HepG2 (cell line): Measurements from ENCODE around the gene ARHGEF4. TPM values are rescaled to one million over a fixed set of nuclear protein-coding genes. Genes with fewer than 3 reads are reported as not detected.

Experiments
- ATAC-seq: fragments of 200-7000 bp; cut with Tn5 transposase; 3 replicates; pipeline ENCODE4 v1.9.1; 2020; ENCODE audit warnings: mild to moderate bottlenecking, moderate library complexity
- BruUV-seq: library from RNA; stranded (reverse); fragments of 400-500 nt; replicated peaks from 2 replicates; lab custom pipeline; 2021; lab: Mats Ljungman, UMichigan
- CTCF ChIA-PET: fragments of 300-600 bp; formaldehyde crosslinking; extraction: SDS; loops from one replicate; lab custom pipeline; 2021; ENCODE audit warnings: low total read pairs, inconsistent platforms, low intra/inter-chr PET ratio; lab: Yijun Ruan, JAX
- POLR2A ChIA-PET: fragments of 350-600 bp; sonication (Branson Sonifier 250); formaldehyde crosslinking; loops from one replicate; lab custom pipeline; 2020; ENCODE audit warnings: antibody characterized with exemption, inconsistent platforms; lab: Yijun Ruan, JAX
- DNase-seq: peaks from one replicate; pipeline ENCODE4 v3.0.0-alpha.2; 2015; ENCODE audit warnings: low spot score
- FAIRE-seq: peaks from 3 replicates; lab custom pipeline; 2011; peaks lifted over from hg19 to GRCh38; lab: Jason Lieb, UNC
- H2AFZ ChIP-seq: one replicate; pipeline ENCODE4 v1.6.1; 2011; ENCODE audit warnings: low read length, inconsistent platforms
- H3K27ac ChIP-seq: fragments of 300-600 bp; 3 replicates; pipeline ENCODE4 v1.8.0; 2011; ENCODE audit warnings: mixed run types, mild to moderate bottlenecking, mixed read lengths, low read length, inconsistent platforms; ENCODE audit not compliant: insufficient read depth; ENCODE audit errors: extremely low read length
- H3K27me3 ChIP-seq, 2 experiments: fragments of 200-600 bp in 1 of 2; 2 replicates in 1 of 2; 3 replicates in 1 of 2; pipeline versions ENCODE4 v1.6.0 to v1.8.0; 2011; ENCODE audit warnings: low read length in 2 of 2, mild to moderate bottlenecking in 2 of 2, moderate library complexity in 2 of 2, inconsistent platforms in 1 of 2; ENCODE audit not compliant: insufficient read depth in 2 of 2, control insufficient read depth in 1 of 2
- H3K36me3 ChIP-seq, 2 experiments: fragments of 200-600 bp in 1 of 2; replicated peaks in 1 of 2; 2 replicates in 1 of 2; 3 replicates in 1 of 2; pipeline versions ENCODE4 v1.5.1 to v1.8.0; 2011; ENCODE audit warnings: low read length in 2 of 2, inconsistent platforms in 1 of 2; ENCODE audit not compliant: insufficient read depth in 2 of 2, control insufficient read depth in 1 of 2
- H3K4me1 ChIP-seq: 2 replicates; pipeline ENCODE4 v1.5.1; 2012; ENCODE audit warnings: low read length, inconsistent platforms; ENCODE audit not compliant: insufficient read depth
- H3K4me2 ChIP-seq: 2 replicates; pipeline ENCODE4 v1.6.0; 2011; ENCODE audit warnings: low read depth, low read length, inconsistent platforms
- H3K4me3 ChIP-seq, 3 experiments: fragments of 200-600 bp in 1 of 3; sonication (generic), shearing (Covaris generic) in 1 of 3; replicated peaks in 1 of 3; 2 replicates each; pipeline ENCODE4 v1.5.1; 2011 to 2016; ENCODE audit warnings: low read length in 3 of 3, inconsistent platforms in 2 of 3, low read depth in 2 of 3, mild to moderate bottlenecking in 2 of 3, control low read depth in 1 of 3, mixed read lengths in 1 of 3; ENCODE audit not compliant: insufficient read depth in 1 of 3
- H3K79me2 ChIP-seq: one replicate; pipeline ENCODE4 v1.6.1; 2011; ENCODE audit warnings: low read length, inconsistent platforms; ENCODE audit not compliant: insufficient read depth
- H3K9ac ChIP-seq: 2 replicates; pipeline ENCODE4 v1.6.0; 2011; ENCODE audit warnings: mild to moderate bottlenecking, low read depth, low read length, inconsistent platforms; ENCODE audit not compliant: insufficient read depth
- H3K9me3 ChIP-seq: 2 replicates; pipeline ENCODE4 v1.5.1; 2012; ENCODE audit warnings: mild to moderate bottlenecking, low read length
- H4K20me1 ChIP-seq: 2 replicates; pipeline ENCODE4 v1.6.0; 2011; ENCODE audit warnings: inconsistent platforms, mild to moderate bottlenecking, low read length, moderate library complexity; ENCODE audit not compliant: insufficient read depth
- CEBPB ChIP-seq: IDR thresholded peaks from 2 replicates; pipeline ENCODE4 v1.6.1; 2011; ENCODE audit warnings: low read depth, low read length, improper control_type of control experiment, borderline replicate concordance
- EZH2 ChIP-seq: conservative IDR thresholded peaks from 2 replicates; pipeline ENCODE4 v1.6.1; 2012; ENCODE audit warnings: mild to moderate bottlenecking, low read depth, low read length, moderate library complexity
- FOXJ3 ChIP-seq: sonication (generic); formaldehyde crosslinking; IDR thresholded peaks from 2 replicates; pipeline ENCODE4 v1.4.0; 2020; ENCODE audit warnings: missing genetic modification reagents, mild to moderate bottlenecking, borderline replicate concordance
- ZSCAN31 ChIP-seq: sonication (generic); formaldehyde crosslinking; IDR thresholded peaks from 2 replicates; pipeline ENCODE4 v1.5.0; 2020; ENCODE audit warnings: low read depth, mild to moderate bottlenecking, missing genetic modification reagents
- WGBS: methylation state at CpG from one replicate; pipeline ENCODE4 v1.1.6; 2017; ENCODE audit warnings: low lambda C conversion rate; 5-methylcytosine and 5-hydroxymethylcytosine counted together
- in situ Hi-C: cut with HindIII; loops from 2 replicates; pipeline ENCODE4 v1.10.0; 2017; ENCODE audit warnings: low pct_unique_long_range_greater_than_20kb; ENCODE audit not compliant: extremely low pct_ligation_motif_present
- intact Hi-C: fragments of 100-400 bp; cut with micrococcal nuclease; formaldehyde crosslinking; loops from one replicate; pipeline ENCODE4 v1.10.0; 2022; ENCODE audit not compliant: unreplicated experiment
- polyA plus RNA-seq, 8 experiments: library from polyadenylated mRNA; depleted of rRNA in 3 of 8; stranded (reverse) in 7 of 8; unstranded in 1 of 8; fragments of >200 nt; fragmentation: Illumina TruSeq in 4 of 8; extraction: Trizol in 4 of 8; gene quantifications; 2 replicates each; pipeline versions ENCODE4 v1.2.1 to v1.2.3, GENCODE V29; 2011 to 2016; ENCODE audit warnings: low read depth in 4 of 8, missing spikeins in 1 of 8, mixed read lengths in 1 of 8; ENCODE audit not compliant: insufficient read depth in 1 of 8
- total RNA-seq, 5 experiments: library from RNA; depleted of rRNA; stranded (reverse); fragments of >200 nt; fragmentation: Illumina TruSeq; extraction: Trizol; gene quantifications; 2 replicates each; pipeline ENCODE4 v1.2.3, GENCODE V29; 2016; ENCODE audit warnings: low read depth in 1 of 5
- TF ChIP-seq, protein P1 (sequence below): sonication (generic); formaldehyde crosslinking; IDR thresholded peaks from 2 replicates; pipeline ENCODE4 v1.4.0; 2020; ENCODE audit warnings: missing genetic modification reagents

The ARHGEF4 gene
- total and polyA plus RNA-seq, 2 of the 13 experiments (the other 11 are each of a cell fraction or from before 2014, with no cell fraction given), result 0.11 to 0.13 TPM

DNA sequence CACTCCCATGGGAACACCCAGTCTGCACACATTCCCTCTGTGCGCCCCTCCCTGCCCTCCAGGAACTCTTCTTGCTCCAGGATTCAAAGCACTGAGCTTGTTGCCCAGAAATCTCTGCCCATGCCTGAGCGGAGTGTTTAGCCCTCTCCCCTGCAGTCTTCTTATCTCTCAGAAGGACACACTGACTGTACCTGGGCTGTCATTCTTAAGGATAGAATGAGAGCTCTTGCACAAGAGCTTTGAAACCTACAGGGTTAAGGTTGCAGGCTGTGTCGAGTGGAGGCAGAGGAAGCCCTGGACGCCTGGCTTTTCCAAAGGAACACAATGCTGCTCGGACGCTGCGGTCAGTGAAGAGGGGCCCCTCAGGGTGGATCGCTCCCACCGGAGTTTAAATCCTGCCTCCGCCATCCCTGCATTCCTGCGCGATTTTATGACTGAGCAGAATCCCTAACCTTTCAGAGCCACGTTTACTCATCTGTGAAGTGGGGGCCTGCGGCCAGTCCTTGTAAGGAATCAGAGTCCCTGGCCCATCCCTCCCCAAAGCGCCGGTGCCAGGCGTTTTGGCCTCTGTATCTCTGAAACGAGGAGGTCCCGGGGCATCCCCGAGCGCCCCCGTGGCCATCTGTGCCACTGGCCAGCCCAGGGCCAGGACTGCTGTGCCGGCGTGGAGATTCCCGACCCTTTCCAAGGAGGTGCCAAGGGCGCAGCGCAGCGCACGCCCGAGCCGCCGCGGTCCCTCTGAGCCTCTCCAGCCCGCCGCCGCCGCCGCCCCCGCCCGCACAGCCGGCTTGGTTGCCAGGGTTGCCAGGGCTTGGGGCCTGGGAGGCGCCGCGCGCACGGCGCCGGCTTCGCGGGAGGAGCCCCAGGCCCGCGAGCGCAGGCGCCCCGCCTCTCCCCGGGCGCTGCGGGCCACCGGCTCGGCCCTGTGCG lies 197.7 kb downstream of the ARHGEF4 start:
- in situ Hi-C loops, result no loop called here
- TF ChIP-seq CEBPB (0 out of 2 replicates have a peak, but pooled peaks have one; percentile 0), FOXJ3 (CRISPR knock-in tag) (no peak), ZSCAN31 (CRISPR knock-in tag) (no peak), EZH2 (peak; percentile 74; the same call in 1 of the 2 replicates)
- TF ChIP-seq, protein P1, sequence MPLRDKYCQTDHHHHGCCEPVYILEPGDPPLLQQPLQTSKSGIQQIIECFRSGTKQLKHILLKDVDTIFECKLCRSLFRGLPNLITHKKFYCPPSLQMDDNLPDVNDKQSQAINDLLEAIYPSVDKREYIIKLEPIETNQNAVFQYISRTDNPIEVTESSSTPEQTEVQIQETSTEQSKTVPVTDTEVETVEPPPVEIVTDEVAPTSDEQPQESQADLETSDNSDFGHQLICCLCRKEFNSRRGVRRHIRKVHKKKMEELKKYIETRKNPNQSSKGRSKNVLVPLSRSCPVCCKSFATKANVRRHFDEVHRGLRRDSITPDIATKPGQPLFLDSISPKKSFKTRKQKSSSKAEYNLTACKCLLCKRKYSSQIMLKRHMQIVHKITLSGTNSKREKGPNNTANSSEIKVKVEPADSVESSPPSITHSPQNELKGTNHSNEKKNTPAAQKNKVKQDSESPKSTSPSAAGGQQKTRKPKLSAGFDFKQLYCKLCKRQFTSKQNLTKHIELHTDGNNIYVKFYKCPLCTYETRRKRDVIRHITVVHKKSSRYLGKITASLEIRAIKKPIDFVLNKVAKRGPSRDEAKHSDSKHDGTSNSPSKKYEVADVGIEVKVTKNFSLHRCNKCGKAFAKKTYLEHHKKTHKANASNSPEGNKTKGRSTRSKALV (CRISPR knock-in tag), result peak; percentile 76; the same call in 1 of the 2 replicates
- BruUV-seq, result no TSS peak
- ATAC-seq (no peak), DNase-seq (no peak), FAIRE-seq (no peak)
- intact Hi-C loops, result no loop called here
- no peaks in the 10 kb centered on the region for H3K36me3 ChIP-seq
- H3K9ac ChIP-seq, result no peak overlapping the region
- no peaks in the 10 kb centered on the region for H3K9me3 ChIP-seq
- H3K4me3 ChIP-seq, result peak overlapping the region in 2 of 3 experiments; percentile 13 to 37; a peak in 1 of 6 replicates
- no peak overlapping the region for H3K27ac ChIP-seq
- H4K20me1 ChIP-seq, result no peaks in the 10 kb centered on the region
- H3K79me2 ChIP-seq, result no peaks in the 10 kb centered on the region
- no peak overlapping the region for H2AFZ ChIP-seq
- H3K27me3 ChIP-seq, result peaks cover 19 to 70% of the 10 kb centered on the region in 2 experiments
- WGBS, result 19% methylated on average over 24 of the region's 61 CpGs
- ChIA-PET CTCF (no interaction called here), POLR2A (no interaction called here)
- H3K4me1 ChIP-seq, result 0 out of 2 replicates have a peak, but pooled peaks cover 5% of the 10 kb centered on the region
- peak overlapping the region; percentile 50 for H3K4me2 ChIP-seq
